ENCODE results near the gene VAT1.

- TF ChIP-seq CTCF (IDR thresholded peaks at IDR 0.05; ENCODE audit: poor library complexity) (no peak), EZH2 (IDR thresholded peaks at IDR 0.05; ENCODE audit: borderline replicate concordance) (no peak)
Observed at GRCh38 chr17:42969001-42969581, 53.1 kb downstream of the VAT1 start.
